Left ventricle myocardium superior (tissue), 1 donor: ENCODE data around the gene C11orf58. TPM values are rescaled to one million over a fixed set of nuclear protein-coding genes. Genes with fewer than 3 reads are reported as not detected.

Source experiments
- ATAC-seq: fragments of 200-7000 bp; cut with Tn5 transposase; one replicate; pipeline ENCODE4 v1.9.1; 2020; ENCODE audit warnings: mild to moderate bottlenecking, moderate library complexity
- DNase-seq: peaks from one replicate; pipeline ENCODE4 v3.0.0-alpha.2; 2020
- intact Hi-C: fragments of 100-400 bp; cut with micrococcal nuclease; formaldehyde crosslinking; loops from one replicate; pipeline ENCODE4 v1.11.0; 2022
- total RNA-seq: library from RNA; stranded (reverse); fragmentation: NEBNext Ultra II Directional; extraction: Animal tissue kit (Norgen Biotek cat#: 25700); gene quantifications from one replicate; pipeline ENCODE4 v1.2.1, GENCODE V29; 2021
- donor health status: DM: no; HTN: yes; CAD: no; lungs with severe emphysema.

C11orf58 gene
- total RNA-seq, 1 donor from 2014 or later = 112 TPM

GRCh38 chr11:16794047-16794818, 55.8 kb downstream of the C11orf58 start:
- intact Hi-C loops = no loop called here
- ATAC-seq = no peak
- DNase-seq = no peak

DNA sequence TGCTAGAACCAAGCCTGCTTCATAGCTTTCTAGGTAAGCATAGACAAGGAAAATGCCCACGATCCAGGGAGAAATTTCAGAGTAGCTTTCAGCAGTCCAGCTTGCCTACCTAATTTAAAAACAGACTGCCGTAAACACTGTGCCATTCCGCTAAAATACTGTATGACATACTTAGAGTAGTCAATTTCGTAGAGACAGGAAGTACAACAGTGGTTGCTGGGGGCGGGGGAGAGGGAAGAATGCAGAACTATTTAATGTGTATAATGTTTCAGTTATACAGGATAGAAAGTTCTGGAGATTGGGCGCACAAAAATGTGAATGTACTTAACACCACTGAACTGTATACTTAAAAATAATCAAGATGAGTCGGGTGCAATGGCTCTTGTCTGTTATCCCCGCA, 56.7 kb downstream of the C11orf58 start:
- peak; percentile 18 for ATAC-seq
- DNase-seq = no peak
- intact Hi-C loops = no loop called here

- ATAC-seq (no peak), DNase-seq (no peak)
- intact Hi-C loops = no loop called here
These were observed 57.9 kb downstream of the C11orf58 start for GRCh38 chr11:16796311-16796710.

GRCh38 chr11:16797776-16798175, 59.3 kb downstream of the C11orf58 start:
- DNase-seq = no peak
- no peak for ATAC-seq
- intact Hi-C loops = no loop called here

DNA sequence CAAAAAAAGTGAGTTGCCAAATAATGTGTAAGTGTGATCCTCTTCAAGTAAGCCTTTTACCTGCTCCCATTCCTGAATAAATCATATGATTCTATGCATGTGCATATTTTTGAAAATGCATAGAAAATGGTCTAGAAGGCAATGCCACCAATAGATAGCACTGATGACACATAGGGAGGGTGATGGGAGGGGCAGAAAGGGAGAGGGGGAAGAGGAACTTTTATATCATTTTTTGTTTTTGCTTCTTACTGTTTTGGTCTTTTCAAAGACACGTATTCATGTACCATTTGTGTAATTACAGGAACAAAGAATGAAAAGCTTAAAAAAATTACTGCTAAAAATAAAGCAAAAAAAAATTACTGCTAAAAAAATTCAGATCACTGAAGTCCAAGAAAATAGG, 60.8 kb downstream of the C11orf58 start:
- no peak for DNase-seq
- ATAC-seq = no peak
- intact Hi-C loops = no loop called here

DNA sequence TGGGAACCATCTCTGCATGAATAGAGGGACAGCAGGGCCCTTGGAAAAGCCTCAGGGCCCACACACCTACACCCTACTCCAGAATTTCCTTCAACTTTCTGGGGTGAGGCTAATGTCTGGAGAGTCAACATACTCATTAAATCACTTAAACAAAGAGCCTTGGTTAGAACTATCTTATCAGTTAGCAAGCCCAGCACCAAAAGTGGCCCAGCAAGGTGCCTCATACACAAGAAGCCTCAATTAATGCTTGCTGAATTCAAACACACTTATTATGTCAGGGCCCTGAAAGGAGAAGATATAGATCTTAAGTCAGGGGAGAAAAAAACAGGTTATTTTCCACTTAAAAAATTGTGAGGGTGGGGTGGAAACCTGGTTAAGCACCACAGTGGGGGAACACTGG, 61.4 kb downstream of the C11orf58 start:
- intact Hi-C loops = no loop called here
- ATAC-seq (no peak), DNase-seq (no peak)

GRCh38 chr11:16800382-16800781, 61.9 kb downstream of the C11orf58 start:
- no peak for ATAC-seq
- intact Hi-C loops = no loop called here
- DNase-seq = no peak

DNA sequence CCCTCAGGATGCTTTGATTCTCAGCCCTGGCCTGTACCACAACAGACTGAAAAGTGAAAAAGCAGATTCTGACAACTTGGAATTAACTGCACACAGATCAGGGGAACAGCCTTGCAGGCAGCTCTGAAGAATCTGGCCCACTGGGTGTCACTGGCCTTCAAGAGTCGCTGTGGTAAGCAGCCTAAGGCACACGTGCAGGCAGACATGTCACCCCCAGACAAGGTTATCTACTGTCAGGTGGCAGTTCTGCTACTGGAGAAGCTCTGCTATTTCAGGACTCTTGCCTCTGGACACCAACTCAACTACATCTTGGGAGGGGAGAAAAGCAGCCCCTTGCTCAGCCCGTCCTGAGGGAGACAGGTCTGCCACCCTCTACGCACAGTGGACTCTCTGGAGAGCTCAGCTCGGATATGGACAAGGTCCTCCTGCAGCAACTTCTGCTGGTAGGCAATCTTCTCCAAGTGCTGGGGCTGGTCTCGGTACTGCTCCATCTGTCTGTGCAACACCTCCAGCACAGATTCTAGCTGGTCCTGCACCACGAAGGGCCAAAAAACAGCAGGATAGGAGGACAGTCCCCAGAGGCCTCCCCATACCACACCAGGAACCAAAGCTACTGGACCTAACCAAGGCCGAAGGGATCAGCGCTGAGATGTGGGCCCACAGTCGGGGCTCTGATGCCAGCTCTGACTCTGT, 63.0 kb downstream of the C11orf58 start:
- DNase-seq = no peak
- ATAC-seq = peak; percentile 71
- intact Hi-C loops = no loop called here

DNA sequence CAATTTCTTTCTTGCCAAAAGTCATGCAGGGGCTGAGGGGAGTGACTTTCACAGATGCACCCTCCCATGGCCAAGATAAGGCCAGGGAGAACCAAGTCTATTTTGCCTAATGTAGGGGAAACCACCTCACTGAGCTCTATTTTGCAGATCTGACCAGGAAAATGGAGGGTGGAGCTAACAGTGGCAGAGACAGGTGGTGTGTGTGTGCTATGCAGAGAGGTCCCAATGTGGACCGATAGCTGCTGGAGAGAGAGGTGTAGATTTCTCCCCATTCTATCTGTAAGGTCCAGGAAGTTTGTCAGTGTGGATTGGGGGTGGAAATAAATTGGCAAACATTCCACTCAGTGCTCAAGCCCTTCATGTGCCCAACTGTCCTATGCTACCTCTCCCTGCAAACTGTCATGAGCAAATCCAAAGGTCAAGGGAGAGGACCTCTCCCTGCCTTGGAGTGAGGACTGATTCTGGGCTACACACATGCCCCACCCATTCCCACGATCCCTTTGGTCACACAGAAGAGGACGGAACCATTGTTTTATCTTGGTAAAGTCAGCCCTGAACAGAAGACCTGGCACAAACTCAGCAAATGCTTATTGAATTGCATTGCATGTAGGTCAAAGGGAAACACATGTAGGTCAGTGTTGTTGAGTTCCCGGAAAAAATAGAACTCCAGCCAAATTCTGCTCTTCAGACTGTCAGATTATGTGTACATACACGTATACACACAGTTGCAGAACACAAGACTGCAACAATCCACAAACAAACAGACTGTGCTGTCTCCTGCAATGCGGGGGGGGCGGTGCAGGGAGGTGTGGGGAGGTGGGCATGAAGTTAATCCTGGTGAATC, 65.9 kb downstream of the C11orf58 start:
- intact Hi-C loops = no loop called here
- DNase-seq = no peak
- ATAC-seq = peak; percentile 75

- intact Hi-C loops = no loop called here
- DNase-seq (no peak), ATAC-seq (no peak)
These were observed 67.5 kb downstream of the C11orf58 start for GRCh38 chr11:16805938-16806337.

- intact Hi-C loops = no loop called here
- DNase-seq (peak; percentile 62), ATAC-seq (peak; percentile 45)
These were observed 68.3 kb downstream of the C11orf58 start for GRCh38 chr11:16806791-16807190.

GRCh38 chr11:16807306-16807705, 68.9 kb downstream of the C11orf58 start:
- DNase-seq = no peak
- ATAC-seq = no peak
- intact Hi-C loops = no loop called here
